Activated T-cell treated with anti-CD3 and anti-CD28 coated beads, Interleukin-2, amount 50 U/mL, for 4 hours (primary cell): ENCODE results near the gene ABCB4. TPM values are rescaled to one million over a fixed set of nuclear protein-coding genes. Genes with fewer than 3 reads are reported as not detected.

Experiments used
- ATAC-seq, 2 donors: fragments of 200-7000 bp; cut with Tn5 transposase; one replicate each; pipeline ENCODE4 v1.10.0; 2021
- DNase-seq: peaks from one replicate; pipeline ENCODE4 v3.0.0-alpha.2; 2020
- H3K27me3 Mint-ChIP-seq: one replicate; pipeline ENCODE4 v1.8.0; 2021; ENCODE audit warnings: low read depth, mixed read lengths
- H3K36me3 Mint-ChIP-seq: one replicate; pipeline ENCODE4 v1.8.0; 2022; ENCODE audit warnings: mixed read lengths; ENCODE audit not compliant: insufficient read depth
- H3K4me1 Mint-ChIP-seq: one replicate; pipeline ENCODE4 v1.8.0; 2021; ENCODE audit warnings: low read depth, mixed read lengths
- H3K4me3 Mint-ChIP-seq: one replicate; pipeline ENCODE4 v1.8.0; 2021; ENCODE audit warnings: mild to moderate bottlenecking, moderate library complexity, mixed read lengths
- H3K9me3 Mint-ChIP-seq: one replicate; pipeline ENCODE4 v1.8.0; 2021; ENCODE audit warnings: mixed read lengths
- total RNA-seq, 3 donors: library from RNA; stranded (reverse); gene quantifications; one replicate each; pipeline ENCODE4 v1.2.1, GENCODE V29; 2021

Gene ABCB4
- total RNA-seq, 3 donors from 2014 or later = 0.18 to 0.27 TPM; not detected in 1

DNA sequence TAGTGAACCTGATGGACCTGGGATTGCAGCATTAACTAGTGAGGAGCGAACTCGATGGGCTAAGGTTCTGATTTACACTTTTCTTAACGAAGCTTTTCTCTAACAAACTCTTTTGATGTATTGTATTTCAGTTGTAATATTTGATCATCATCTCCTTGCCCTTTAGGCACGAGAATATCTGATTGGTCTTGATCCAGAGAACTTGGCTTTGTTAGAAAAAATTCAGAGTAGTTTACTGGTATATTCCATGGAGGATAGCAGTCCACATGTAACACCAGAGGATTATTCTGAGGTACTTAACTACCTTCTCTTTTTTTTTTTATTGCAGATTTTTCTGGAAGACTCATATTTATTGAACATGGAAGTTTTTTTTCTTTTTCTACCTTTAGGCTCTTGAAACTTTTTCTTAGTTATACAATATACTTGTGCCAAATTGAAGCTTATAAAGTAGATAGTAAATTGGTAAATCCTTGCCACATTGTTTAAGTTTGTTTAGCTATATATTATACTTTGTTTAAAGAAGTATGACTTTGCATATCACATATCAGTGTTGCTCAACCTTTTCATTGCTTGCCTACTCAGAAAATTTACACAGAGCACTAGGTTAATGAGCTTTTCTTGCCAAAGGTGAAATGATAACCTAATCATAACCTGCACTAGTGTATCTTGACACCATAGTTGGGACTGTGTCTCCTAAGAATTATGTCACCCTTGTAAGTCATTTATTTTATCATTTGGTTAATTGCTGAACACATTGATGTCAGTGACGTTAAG lies 99.6 kb downstream of the ABCB4 start:
- DNase-seq (no peak), ATAC-seq (no peak)
- Mint-ChIP-seq H3K36me3 (peaks cover 21% of the 10 kb centered on the region), H3K9me3 (no peaks in the 10 kb centered on the region), H3K27me3 (no peaks in the 10 kb centered on the region), H3K4me1 (no peaks in the 10 kb centered on the region), H3K4me3 (no peak overlapping the region)

DNA sequence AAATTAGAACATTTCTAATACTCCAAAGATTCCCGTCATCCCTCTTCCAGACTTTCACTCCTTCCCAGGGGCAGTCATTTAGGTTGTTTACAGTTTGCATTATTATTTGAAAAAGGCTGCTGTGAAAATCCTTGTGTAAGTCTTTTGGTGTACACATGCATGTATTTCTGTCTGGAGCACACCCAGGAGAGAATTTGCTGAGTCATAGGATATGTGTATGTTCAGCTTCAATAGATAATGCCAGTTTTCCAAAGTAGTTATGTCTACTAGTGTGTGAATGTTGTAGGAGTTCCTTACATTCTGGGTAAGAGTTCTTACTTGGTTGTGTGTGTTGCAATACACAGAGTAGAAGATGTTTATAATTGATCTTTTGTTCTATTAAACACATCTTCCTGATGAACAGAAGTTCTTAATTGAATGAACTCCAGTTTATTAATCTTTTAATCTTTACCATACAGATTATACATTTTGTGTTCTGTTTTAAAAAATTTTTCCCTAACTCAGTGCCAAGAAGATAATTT lies 104.8 kb downstream of the ABCB4 start:
- ATAC-seq (no peak), DNase-seq (no peak)
- peaks cover 15% of the 10 kb centered on the region for H3K36me3 Mint-ChIP-seq
- no peaks in the 10 kb centered on the region for H3K9me3 Mint-ChIP-seq
- H3K4me3 Mint-ChIP-seq = no peak overlapping the region
- no peaks in the 10 kb centered on the region for H3K27me3 Mint-ChIP-seq
- H3K4me1 Mint-ChIP-seq = peaks cover 11% of the 10 kb centered on the region

- no peak overlapping the region for H3K4me3 Mint-ChIP-seq
- DNase-seq (no peak), ATAC-seq (peak in 1 of 2 donors; percentile 54)
- peaks cover 13% of the 10 kb centered on the region for H3K36me3 Mint-ChIP-seq
- peaks cover 11% of the 10 kb centered on the region for H3K4me1 Mint-ChIP-seq
- H3K9me3 Mint-ChIP-seq = no peaks in the 10 kb centered on the region
- H3K27me3 Mint-ChIP-seq = no peaks in the 10 kb centered on the region
These were observed 106.3 kb downstream of the ABCB4 start for GRCh38 chr7:87369216-87369615.

DNA sequence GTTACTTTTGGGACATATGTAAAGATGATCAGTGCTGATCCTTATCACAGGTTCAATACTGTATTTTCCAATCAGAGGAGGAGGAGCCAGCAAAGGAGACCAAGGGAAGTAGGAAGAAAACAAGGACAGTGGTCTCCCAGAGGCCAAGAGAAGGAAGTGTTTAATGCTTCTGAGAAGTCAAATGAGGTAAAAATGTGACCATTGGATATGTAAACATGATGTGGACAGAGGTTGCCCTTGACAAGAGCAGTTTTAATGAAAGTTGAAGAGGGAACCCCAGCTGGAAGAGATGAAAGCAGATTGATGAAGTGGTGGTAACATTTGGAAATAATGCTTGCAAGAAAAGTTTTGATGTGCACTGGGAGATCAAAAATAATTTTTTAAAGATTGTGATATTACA lies 111.2 kb downstream of the ABCB4 start:
- Mint-ChIP-seq H3K36me3 (peaks cover 3% of the 10 kb centered on the region), H3K4me1 (peaks cover 5% of the 10 kb centered on the region), H3K9me3 (no peaks in the 10 kb centered on the region), H3K27me3 (no peaks in the 10 kb centered on the region), H3K4me3 (no peak overlapping the region)
- no peak for DNase-seq
- ATAC-seq = no peak

DNA sequence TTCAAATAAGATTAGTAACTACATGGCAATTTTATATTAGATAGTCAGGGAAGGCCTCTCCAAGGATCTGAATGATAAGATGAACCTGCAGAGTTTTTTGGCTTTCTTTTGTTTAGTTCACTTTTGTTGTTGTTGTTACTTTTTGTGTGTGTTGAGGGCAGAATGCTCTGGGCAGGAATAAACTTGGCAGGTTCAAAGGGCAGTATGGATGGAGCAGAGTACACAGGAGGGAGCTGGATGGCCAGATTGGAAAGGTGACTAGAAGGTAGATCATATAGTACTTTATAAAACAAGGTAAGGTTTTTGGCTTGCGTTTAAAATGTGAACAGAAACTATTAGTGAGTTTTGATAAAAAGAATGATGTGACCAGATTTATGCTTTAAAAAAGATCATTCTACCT lies 112.1 kb downstream of the ABCB4 start:
- DNase-seq = no peak
- Mint-ChIP-seq H3K4me1 (no peaks in the 10 kb centered on the region), H3K36me3 (peaks cover 4% of the 10 kb centered on the region), H3K4me3 (no peak overlapping the region), H3K27me3 (no peaks in the 10 kb centered on the region), H3K9me3 (no peaks in the 10 kb centered on the region)
- no peak for ATAC-seq

DNA sequence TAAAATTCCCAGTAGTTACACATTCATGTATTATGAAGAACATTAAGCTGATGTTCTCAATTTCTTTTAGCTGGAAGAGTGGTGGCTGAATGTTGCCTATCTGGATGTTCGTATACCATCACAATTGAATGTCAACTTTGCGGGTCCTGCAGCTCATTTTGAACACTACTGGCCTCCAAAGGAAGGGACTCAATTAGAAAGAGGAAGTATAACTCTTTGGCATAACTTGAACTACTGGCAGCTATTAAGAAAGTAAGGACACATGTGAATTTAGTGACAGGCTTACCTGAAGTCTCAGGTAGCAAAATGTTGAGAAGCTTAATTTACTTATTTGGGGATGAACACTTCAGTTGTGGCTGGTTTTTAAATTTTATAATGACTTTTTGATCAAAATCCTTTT lies 114.2 kb downstream of the ABCB4 start:
- H3K4me3 Mint-ChIP-seq = no peak overlapping the region
- H3K27me3 Mint-ChIP-seq = no peaks in the 10 kb centered on the region
- ATAC-seq = no peak
- DNase-seq = no peak
- peaks cover 9% of the 10 kb centered on the region for H3K36me3 Mint-ChIP-seq
- no peaks in the 10 kb centered on the region for H3K4me1 Mint-ChIP-seq
- H3K9me3 Mint-ChIP-seq = no peaks in the 10 kb centered on the region

- Mint-ChIP-seq H3K9me3 (peaks cover 1% of the 10 kb centered on the region), H3K27me3 (no peaks in the 10 kb centered on the region), H3K36me3 (peaks cover 19% of the 10 kb centered on the region), H3K4me1 (no peaks in the 10 kb centered on the region), H3K4me3 (no peak overlapping the region)
- DNase-seq (no peak), ATAC-seq (no peak)
These were observed 116.1 kb downstream of the ABCB4 start for GRCh38 chr7:87359366-87359765.

DNA sequence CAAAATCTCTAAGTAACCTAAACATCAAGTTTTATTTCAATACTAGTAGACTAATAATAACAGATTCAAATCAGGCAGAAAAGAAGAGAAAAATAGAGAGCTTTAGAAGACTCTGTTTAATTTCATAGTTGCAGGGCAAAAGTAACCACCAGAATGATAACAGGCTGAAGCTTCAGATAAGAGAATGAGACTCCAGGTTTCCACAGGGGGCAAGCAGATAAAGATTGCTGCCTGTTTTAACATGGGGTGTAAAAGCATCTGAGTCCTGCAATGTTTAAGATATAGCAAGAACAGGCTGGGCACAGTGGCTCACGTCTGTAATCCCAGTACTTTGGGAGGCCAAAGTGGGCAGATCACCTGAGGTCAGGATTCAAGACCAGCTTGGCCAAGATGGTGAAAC lies 119.0 kb downstream of the ABCB4 start:
- H3K4me3 Mint-ChIP-seq = no peak overlapping the region
- DNase-seq (no peak), ATAC-seq (no peak)
- H3K36me3 Mint-ChIP-seq = peaks cover 29% of the 10 kb centered on the region
- H3K9me3 Mint-ChIP-seq = peaks cover 9% of the 10 kb centered on the region
- H3K27me3 Mint-ChIP-seq = no peaks in the 10 kb centered on the region
- no peaks in the 10 kb centered on the region for H3K4me1 Mint-ChIP-seq

- H3K4me1 Mint-ChIP-seq = no peaks in the 10 kb centered on the region
- H3K4me3 Mint-ChIP-seq = no peak overlapping the region
- no peak for ATAC-seq
- peaks cover 36% of the 10 kb centered on the region for H3K36me3 Mint-ChIP-seq
- DNase-seq = no peak
- peaks cover 9% of the 10 kb centered on the region for H3K9me3 Mint-ChIP-seq
- no peaks in the 10 kb centered on the region for H3K27me3 Mint-ChIP-seq
These were observed 120.7 kb downstream of the ABCB4 start for GRCh38 chr7:87354749-87355148.

Other genes starting within 250 kb of the ABCB4 start
- gene CROT, start 130.0 kb downstream of the ABCB4 start, total RNA-seq = 1 to 10 TPM; 4.9 to 6.8 (median 5.4) TPM
- 10 to 100 TPM in 1 of 3 donors, 1 to 10 TPM in 2; 6.3 to 10.8 (median 7.3) TPM for gene ABCB1, start 125.2 kb upstream of the ABCB4 start, total RNA-seq
- gene RUNDC3B, start 152.7 kb upstream of the ABCB4 start, total RNA-seq = under 1 TPM; 0.27 to 0.61 (median 0.34) TPM